ENCODE results near the gene RDX.

DNA sequence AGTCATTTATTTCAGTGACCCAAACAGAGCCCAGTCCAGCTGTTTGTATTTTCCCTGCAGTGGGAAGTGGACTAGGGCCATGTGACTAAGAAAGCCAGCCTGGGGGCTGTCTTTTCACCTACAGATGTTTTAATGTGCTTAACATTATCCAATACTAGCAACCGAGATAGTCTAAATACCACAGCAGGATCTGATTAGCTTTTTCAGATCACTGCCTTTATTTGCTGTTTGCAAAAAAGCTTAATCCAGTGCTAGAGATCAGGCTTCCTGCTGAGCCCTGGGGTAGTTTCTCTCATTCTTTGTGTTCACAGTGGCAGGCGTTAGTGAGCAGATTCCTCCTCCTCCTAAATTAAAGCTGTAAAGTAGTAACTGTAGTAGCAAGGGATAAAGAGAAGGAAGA is 168.3 kb downstream of the RDX start:
- TF ChIP-seq, protein P1, sequence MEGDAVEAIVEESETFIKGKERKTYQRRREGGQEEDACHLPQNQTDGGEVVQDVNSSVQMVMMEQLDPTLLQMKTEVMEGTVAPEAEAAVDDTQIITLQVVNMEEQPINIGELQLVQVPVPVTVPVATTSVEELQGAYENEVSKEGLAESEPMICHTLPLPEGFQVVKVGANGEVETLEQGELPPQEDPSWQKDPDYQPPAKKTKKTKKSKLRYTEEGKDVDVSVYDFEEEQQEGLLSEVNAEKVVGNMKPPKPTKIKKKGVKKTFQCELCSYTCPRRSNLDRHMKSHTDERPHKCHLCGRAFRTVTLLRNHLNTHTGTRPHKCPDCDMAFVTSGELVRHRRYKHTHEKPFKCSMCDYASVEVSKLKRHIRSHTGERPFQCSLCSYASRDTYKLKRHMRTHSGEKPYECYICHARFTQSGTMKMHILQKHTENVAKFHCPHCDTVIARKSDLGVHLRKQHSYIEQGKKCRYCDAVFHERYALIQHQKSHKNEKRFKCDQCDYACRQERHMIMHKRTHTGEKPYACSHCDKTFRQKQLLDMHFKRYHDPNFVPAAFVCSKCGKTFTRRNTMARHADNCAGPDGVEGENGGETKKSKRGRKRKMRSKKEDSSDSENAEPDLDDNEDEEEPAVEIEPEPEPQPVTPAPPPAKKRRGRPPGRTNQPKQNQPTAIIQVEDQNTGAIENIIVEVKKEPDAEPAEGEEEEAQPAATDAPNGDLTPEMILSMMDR (IDR thresholded peaks at IDR 0.05; ENCODE audit: borderline replicate concordance, extremely low read depth, low read length, poor library complexity, severe bottlenecking): no peak
- no peak for TF ChIP-seq EZH2 (IDR thresholded peaks at IDR 0.05; ENCODE audit: borderline replicate concordance, low read depth, low read length, severe bottlenecking)

All from DND-41 (cell line).